H9 (cell line): ENCODE measurements around the gene ENOX1. TPM values are rescaled to one million over a fixed set of nuclear protein-coding genes. Genes with fewer than 3 reads are reported as not detected.

Experiments used
- DNase-seq: peaks from one replicate; pipeline ENCODE4 v3.0.0-alpha.2; 2017
- H2AFZ ChIP-seq: one replicate; pipeline ENCODE4 v1.6.1; 2013; ENCODE audit warnings: mild to moderate bottlenecking, low read length, control low read depth, moderate library complexity
- H2AK5ac ChIP-seq: 2 replicates; pipeline ENCODE4 v1.6.1; 2013; ENCODE audit warnings: low read length, control low read depth, mixed read lengths; ENCODE audit not compliant: insufficient read length
- H2BK120ac ChIP-seq: one replicate; pipeline ENCODE4 v1.6.1; 2013; ENCODE audit warnings: low read depth, mild to moderate bottlenecking, low read length, control low read depth, inconsistent platforms; ENCODE audit not compliant: poor library complexity, severe bottlenecking
- H2BK12ac ChIP-seq: 2 replicates; pipeline ENCODE4 v1.6.1; 2013; ENCODE audit warnings: low read length, control low read depth, mixed read lengths, low read depth; ENCODE audit not compliant: insufficient read length
- H2BK15ac ChIP-seq: 2 replicates; pipeline ENCODE4 v1.6.1; 2013; ENCODE audit warnings: low read depth, low read length, control low read depth
- H2BK20ac ChIP-seq: one replicate; pipeline ENCODE4 v1.6.1; 2013; ENCODE audit warnings: low read depth, mild to moderate bottlenecking, low read length, control low read depth, inconsistent platforms; ENCODE audit not compliant: poor library complexity, severe bottlenecking
- H2BK5ac ChIP-seq: 2 replicates; pipeline ENCODE4 v1.6.1; 2013; ENCODE audit warnings: low read length, control low read depth, mixed read lengths; ENCODE audit not compliant: insufficient read length
- H3K14ac ChIP-seq: 2 replicates; pipeline ENCODE4 v1.6.1; 2013; ENCODE audit warnings: low read length, control low read depth; ENCODE audit not compliant: insufficient read depth
- H3K18ac ChIP-seq: 2 replicates; pipeline ENCODE4 v1.6.1; 2013; ENCODE audit warnings: low read depth, mild to moderate bottlenecking, mixed read lengths, low read length, control low read depth; ENCODE audit not compliant: insufficient read length
- H3K23ac ChIP-seq: 2 replicates; pipeline ENCODE4 v1.6.1; 2013; ENCODE audit warnings: low read length, control low read depth, mixed read lengths, low read depth; ENCODE audit not compliant: insufficient read length
- H3K23me2 ChIP-seq: 2 replicates; pipeline ENCODE4 v1.6.1; 2013; ENCODE audit warnings: low read depth, mild to moderate bottlenecking, mixed read lengths, low read length, control low read depth; ENCODE audit not compliant: insufficient read length, poor library complexity, severe bottlenecking
- H3K27ac ChIP-seq: 2 replicates; pipeline ENCODE4 v1.5.1; 2013; ENCODE audit warnings: low read length, control low read depth, mixed read lengths, low read depth; ENCODE audit not compliant: insufficient read length
- H3K27me3 ChIP-seq: 2 replicates; pipeline ENCODE4 v1.6.1; 2013; ENCODE audit warnings: low read length, control low read depth, inconsistent platforms; ENCODE audit not compliant: insufficient read depth
- H3K4ac ChIP-seq: 2 replicates; pipeline ENCODE4 v1.6.1; 2013; ENCODE audit warnings: low read depth, mild to moderate bottlenecking, control low read depth, inconsistent platforms, low read length, moderate library complexity
- H3K4me1 ChIP-seq: 2 replicates; pipeline ENCODE4 v1.6.1; 2013; ENCODE audit warnings: low read length, control low read depth, inconsistent platforms; ENCODE audit not compliant: insufficient read depth
- H3K4me2 ChIP-seq: 2 replicates; pipeline ENCODE4 v1.6.1; 2013; ENCODE audit warnings: low read length, control low read depth, mixed read lengths; ENCODE audit not compliant: insufficient read length, insufficient read depth
- H3K56ac ChIP-seq: 2 replicates; pipeline ENCODE4 v1.6.1; 2013; ENCODE audit warnings: low read depth, mild to moderate bottlenecking, mixed read lengths, low read length, control low read depth; ENCODE audit not compliant: insufficient read length
- H3K79me1 ChIP-seq: 2 replicates; pipeline ENCODE4 v1.6.1; 2013; ENCODE audit warnings: low read depth, mild to moderate bottlenecking, moderate library complexity, low read length, control low read depth, inconsistent platforms; ENCODE audit not compliant: insufficient read depth, poor library complexity, severe bottlenecking
- H3K79me2 ChIP-seq: 2 replicates; pipeline ENCODE4 v1.6.1; 2013; ENCODE audit warnings: low read length, control low read depth, inconsistent platforms; ENCODE audit not compliant: insufficient read depth
- H3K9ac ChIP-seq: 2 replicates; pipeline ENCODE4 v1.6.1; 2013; ENCODE audit warnings: low read length, control low read depth, mixed read lengths; ENCODE audit not compliant: insufficient read length; ENCODE audit errors: extremely low read depth
- H3K9me3 ChIP-seq: one replicate; pipeline ENCODE4 v1.6.1; 2013; ENCODE audit warnings: low read depth, low read length, inconsistent platforms; ENCODE audit not compliant: control insufficient read depth
- H3T11ph ChIP-seq: one replicate; pipeline ENCODE4 v1.6.1; 2013; ENCODE audit warnings: mild to moderate bottlenecking, low read length, control low read depth, inconsistent platforms
- H4K20me1 ChIP-seq: one replicate; pipeline ENCODE4 v1.6.1; 2013; ENCODE audit not compliant: control insufficient read depth, insufficient read length, insufficient read depth
- H4K5ac ChIP-seq: 2 replicates; pipeline ENCODE4 v1.6.1; 2013; ENCODE audit warnings: low read depth, mild to moderate bottlenecking, mixed read lengths, low read length, control low read depth; ENCODE audit not compliant: insufficient read length
- H4K8ac ChIP-seq: replicated peaks from 2 replicates; pipeline ENCODE4 v1.6.1; 2013; ENCODE audit warnings: low read length, control low read depth, mixed read lengths, low read depth; ENCODE audit not compliant: insufficient read length
- H4K91ac ChIP-seq: 2 replicates; pipeline ENCODE4 v1.6.1; 2013; ENCODE audit warnings: low read depth, mild to moderate bottlenecking, moderate library complexity, mixed read lengths, low read length, control low read depth; ENCODE audit not compliant: insufficient read length
- H3K27ac Mint-ChIP-seq, 3 experiments: 2 replicates in 2 of 3; 3 replicates in 1 of 3; pipeline ENCODE4 v1.8.0; 2020 to 2021; ENCODE audit warnings: mixed read lengths in 3 of 3, mild to moderate bottlenecking in 1 of 3, moderate library complexity in 1 of 3
- H3K27me3 Mint-ChIP-seq: 2 replicates; pipeline ENCODE4 v1.8.0; 2021; ENCODE audit warnings: low read depth, mild to moderate bottlenecking, moderate library complexity, mixed read lengths
- H3K36me3 Mint-ChIP-seq, 3 experiments: 2 replicates in 2 of 3; 3 replicates in 1 of 3; pipeline ENCODE4 v1.8.0; 2020 to 2021; ENCODE audit warnings: low read depth in 3 of 3, mixed read lengths in 3 of 3; ENCODE audit not compliant: insufficient read depth in 1 of 3
- H3K4me1 Mint-ChIP-seq, 2 experiments: 2 replicates each; pipeline ENCODE4 v1.8.0; 2020; ENCODE audit warnings: mixed read lengths in 2 of 2
- H3K4me3 Mint-ChIP-seq, 2 experiments: 2 replicates in 1 of 2; 3 replicates in 1 of 2; pipeline ENCODE4 v1.8.0; 2020 to 2021; ENCODE audit warnings: mild to moderate bottlenecking in 2 of 2, mixed read lengths in 2 of 2, moderate library complexity in 1 of 2
- H3K9me3 Mint-ChIP-seq, 2 experiments: 2 replicates in 1 of 2; 3 replicates in 1 of 2; pipeline ENCODE4 v1.8.0; 2020; ENCODE audit warnings: mild to moderate bottlenecking in 2 of 2, mixed read lengths in 2 of 2, moderate library complexity in 1 of 2
- whole genome bisulfite sequencing: extraction: QIAGEN DNeasy Blood & Tissue Kit; methylation state at CpG from one replicate; pipeline ENCODE4 v1.1.7; 2013; ENCODE audit warnings: missing lambda C conversion rate, low lambda C conversion rate, mixed read lengths; ENCODE audit not compliant: insufficient read length; ENCODE audit errors: extremely low coverage; 5-methylcytosine and 5-hydroxymethylcytosine counted together
- total RNA-seq: library from RNA; stranded (reverse); gene quantifications from 2 replicates; pipeline ENCODE4 v1.2.1, GENCODE V29; 2021
- TF ChIP-seq, protein P1 (sequence below): fragments of 200-600 bp; sonication (generic); conservative IDR thresholded peaks from 3 replicates; pipeline ENCODE4 v1.8.0; 2021; ENCODE audit warnings: antibody characterized with exemption, mild to moderate bottlenecking

ENOX1 gene
- total RNA-seq, 1 experiment from 2014 or later = 0.24 TPM

DNA sequence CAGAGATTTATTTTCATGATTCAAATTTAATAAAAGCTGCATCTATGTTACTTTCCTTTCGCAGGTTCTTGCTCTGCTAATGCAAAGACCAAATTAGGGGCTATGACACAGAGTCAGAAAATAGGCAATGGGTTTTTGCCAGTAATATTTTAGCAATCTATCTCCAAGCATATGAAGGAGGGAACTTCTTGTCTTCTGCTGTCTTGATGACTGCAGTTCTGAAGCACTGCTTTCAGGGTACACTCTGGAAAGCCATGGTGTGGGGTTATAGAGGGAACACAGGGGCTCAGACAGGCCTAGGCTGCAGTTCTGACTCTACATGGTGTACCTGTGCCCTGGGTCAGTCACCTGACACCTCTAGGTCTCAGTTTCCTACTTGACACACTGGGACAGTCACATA is 500.0 kb downstream of the ENOX1 start:
- no peak overlapping the region for H3K4me2 ChIP-seq
- no peaks in the 10 kb centered on the region for H3K27me3 ChIP-seq
- Mint-ChIP-seq H3K4me1 (0 out of 4 replicates have a peak, but pooled peaks cover 2% of the 10 kb centered on the region in 2 experiments), H3K27ac (no peak overlapping the region), H3K27me3 (no peaks in the 10 kb centered on the region), H3K9me3 (no peaks in the 10 kb centered on the region), H3K4me3 (no peak overlapping the region), H3K36me3 (no peaks in the 10 kb centered on the region)
- H3K14ac ChIP-seq = no peak overlapping the region
- H3K4ac ChIP-seq = no peak overlapping the region
- H2BK20ac ChIP-seq = no peak overlapping the region
- H3K79me1 ChIP-seq = no peaks in the 10 kb centered on the region
- no peak overlapping the region for H3K9ac ChIP-seq
- H2AK5ac ChIP-seq = no peak overlapping the region
- H3K23ac ChIP-seq = no peak overlapping the region
- TF ChIP-seq, protein P1, sequence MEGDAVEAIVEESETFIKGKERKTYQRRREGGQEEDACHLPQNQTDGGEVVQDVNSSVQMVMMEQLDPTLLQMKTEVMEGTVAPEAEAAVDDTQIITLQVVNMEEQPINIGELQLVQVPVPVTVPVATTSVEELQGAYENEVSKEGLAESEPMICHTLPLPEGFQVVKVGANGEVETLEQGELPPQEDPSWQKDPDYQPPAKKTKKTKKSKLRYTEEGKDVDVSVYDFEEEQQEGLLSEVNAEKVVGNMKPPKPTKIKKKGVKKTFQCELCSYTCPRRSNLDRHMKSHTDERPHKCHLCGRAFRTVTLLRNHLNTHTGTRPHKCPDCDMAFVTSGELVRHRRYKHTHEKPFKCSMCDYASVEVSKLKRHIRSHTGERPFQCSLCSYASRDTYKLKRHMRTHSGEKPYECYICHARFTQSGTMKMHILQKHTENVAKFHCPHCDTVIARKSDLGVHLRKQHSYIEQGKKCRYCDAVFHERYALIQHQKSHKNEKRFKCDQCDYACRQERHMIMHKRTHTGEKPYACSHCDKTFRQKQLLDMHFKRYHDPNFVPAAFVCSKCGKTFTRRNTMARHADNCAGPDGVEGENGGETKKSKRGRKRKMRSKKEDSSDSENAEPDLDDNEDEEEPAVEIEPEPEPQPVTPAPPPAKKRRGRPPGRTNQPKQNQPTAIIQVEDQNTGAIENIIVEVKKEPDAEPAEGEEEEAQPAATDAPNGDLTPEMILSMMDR = no peak
- H2BK15ac ChIP-seq = no peak overlapping the region
- WGBS = no CpG with 5 or more reads among the region's 1 CpG
- no peaks in the 10 kb centered on the region for H3K79me2 ChIP-seq
- H2BK120ac ChIP-seq = no peak overlapping the region
- no peak overlapping the region for H2BK12ac ChIP-seq
- no peak overlapping the region for H3K56ac ChIP-seq
- no peak overlapping the region for H3K27ac ChIP-seq
- no peak overlapping the region for H4K91ac ChIP-seq
- H3K4me1 ChIP-seq = no peaks in the 10 kb centered on the region
- DNase-seq = no peak
- no peak overlapping the region for H4K8ac ChIP-seq
- no peaks in the 10 kb centered on the region for H3K23me2 ChIP-seq
- H2AFZ ChIP-seq = no peak overlapping the region
- H4K5ac ChIP-seq = no peak overlapping the region
- H3T11ph ChIP-seq = no peak overlapping the region
- H3K18ac ChIP-seq = no peak overlapping the region
- no peak overlapping the region for H2BK5ac ChIP-seq
- H3K9me3 ChIP-seq = no peaks in the 10 kb centered on the region
- H4K20me1 ChIP-seq = no peaks in the 10 kb centered on the region
